Cardiac muscle cell (in vitro differentiated cells and primary cell): ENCODE measurements around the gene SIRT6. TPM values are rescaled to one million over a fixed set of nuclear protein-coding genes. Genes with fewer than 3 reads are reported as not detected.
A peak's percentile ranks its signal among the peaks of the same experiment; 100 is the strongest.
"Not testable (repeated sequence)": the region's sequence is repeated elsewhere in the genome, so short reads cannot be mapped to it uniquely, and the experiment has no call there.

Experiments used
- DNase-seq, 2 donors: peaks; one replicate each; pipeline versions ENCODE4 v3.0.0 to v3.0.0-alpha.2; 2010 to 2017; ENCODE audit warnings: low read depth in 1 of 2, low spot score in 1 of 2
- H3K27ac ChIP-seq: fragments of 200-600 bp; sonication (generic); 2 replicates; pipeline ENCODE4 v1.5.1; 2016
- H3K27me3 ChIP-seq: fragments of 200-600 bp; sonication (generic); 2 replicates; pipeline ENCODE4 v1.6.0; 2016; ENCODE audit warnings: control low read depth
- H3K36me3 ChIP-seq: fragments of 200-600 bp; sonication (generic); 2 replicates; pipeline ENCODE4 v1.5.1; 2016; ENCODE audit warnings: control low read depth
- H3K4me1 ChIP-seq: fragments of 200-600 bp; sonication (generic); 2 replicates; pipeline ENCODE4 v1.8.1; 2017; ENCODE audit warnings: low read depth, mild to moderate bottlenecking, mixed run types
- H3K4me3 ChIP-seq: fragments of 200-600 bp; sonication (generic); 2 replicates; pipeline ENCODE4 v1.5.1; 2016; ENCODE audit warnings: mild to moderate bottlenecking
- H3K9me3 ChIP-seq: fragments of 200-600 bp; sonication (generic); 2 replicates; pipeline ENCODE4 v1.5.1; 2017; ENCODE audit warnings: low read depth, mild to moderate bottlenecking, control low read depth
- polyA plus RNA-seq: library from polyadenylated mRNA; unstranded; fragments of >200 nt; fragmentation: Nextera tagmentation; extraction: Ambion mirVana; gene quantifications from 2 replicates; pipeline ENCODE4 v1.2.1, GENCODE V29; 2016
- total RNA-seq: library from RNA; depleted of rRNA; stranded (reverse); fragments of >200 nt; gene quantifications from 2 replicates; pipeline ENCODE4 v1.2.3, GENCODE V29; 2016
- TF ChIP-seq, protein P1 (sequence below): IDR thresholded peaks from 2 replicates; pipeline ENCODE4 v1.5.1; 2012; ENCODE audit warnings: low read depth, mild to moderate bottlenecking, low read length

Gene SIRT6
- total RNA-seq (29.5 and 34.2 TPM in 2 replicates), polyA plus RNA-seq (8.8 and 11.3 TPM in 2 replicates)

DNA sequence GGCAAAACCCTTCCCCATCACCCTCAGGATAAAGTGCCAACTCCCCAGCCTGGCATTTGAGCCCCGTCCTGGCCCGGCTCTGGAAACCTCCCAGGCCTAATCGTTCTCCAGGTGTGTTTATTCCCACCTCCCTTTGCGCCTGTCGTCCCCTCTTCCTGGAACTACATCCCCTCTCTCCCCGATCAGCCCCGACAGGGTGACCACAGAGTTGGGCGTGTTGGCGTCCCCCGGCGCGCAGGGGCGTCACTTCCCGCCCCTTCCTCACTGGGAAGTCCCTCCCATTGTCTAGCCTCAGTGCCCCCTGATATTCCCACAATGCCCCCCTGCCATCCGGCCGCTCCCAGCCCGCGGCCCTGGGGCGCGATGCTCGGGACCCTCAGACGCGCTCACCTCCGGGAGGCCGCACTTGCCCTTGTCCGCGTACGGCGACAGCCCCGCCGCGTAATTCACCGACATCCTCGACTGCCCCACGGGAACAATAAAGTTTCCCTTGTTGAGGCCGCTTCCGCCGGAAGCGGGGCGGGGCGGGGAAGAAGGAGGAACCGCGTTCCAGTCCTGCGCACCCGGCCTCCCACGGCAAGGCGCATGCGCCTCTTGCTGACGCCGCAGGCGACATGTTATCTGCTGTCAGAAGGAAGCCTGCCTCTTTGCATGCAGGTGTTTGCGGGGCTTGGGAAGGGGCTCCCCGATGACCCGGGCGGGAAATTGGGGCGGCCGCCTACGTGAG lies at the start of gene SIRT6, which contains the start of gene ANKRD24:
Gene SIRT6 (minus strand): TSS at position 480 of the 727 bp plus-strand sequence. CDS start 24 bp downstream, at position 456.
Gene ANKRD24 (plus strand): TSS at position 606 of the 727 bp plus-strand sequence. CDS start 3,737 bp downstream, outside the sequence.
- Histone ChIP-seq H3K27ac (peak within 1 kb of the TSS; percentile 70), H3K36me3 (no peaks in the 10 kb centered on the region), H3K4me3 (peak within 1 kb of the TSS; percentile 70), H3K4me1 (no peaks in the 10 kb centered on the region), H3K27me3 (no peaks in the 10 kb centered on the region), H3K9me3 (no peaks in the 10 kb centered on the region)
- peak; percentile 97 for DNase-seq
- TF ChIP-seq, protein P1, sequence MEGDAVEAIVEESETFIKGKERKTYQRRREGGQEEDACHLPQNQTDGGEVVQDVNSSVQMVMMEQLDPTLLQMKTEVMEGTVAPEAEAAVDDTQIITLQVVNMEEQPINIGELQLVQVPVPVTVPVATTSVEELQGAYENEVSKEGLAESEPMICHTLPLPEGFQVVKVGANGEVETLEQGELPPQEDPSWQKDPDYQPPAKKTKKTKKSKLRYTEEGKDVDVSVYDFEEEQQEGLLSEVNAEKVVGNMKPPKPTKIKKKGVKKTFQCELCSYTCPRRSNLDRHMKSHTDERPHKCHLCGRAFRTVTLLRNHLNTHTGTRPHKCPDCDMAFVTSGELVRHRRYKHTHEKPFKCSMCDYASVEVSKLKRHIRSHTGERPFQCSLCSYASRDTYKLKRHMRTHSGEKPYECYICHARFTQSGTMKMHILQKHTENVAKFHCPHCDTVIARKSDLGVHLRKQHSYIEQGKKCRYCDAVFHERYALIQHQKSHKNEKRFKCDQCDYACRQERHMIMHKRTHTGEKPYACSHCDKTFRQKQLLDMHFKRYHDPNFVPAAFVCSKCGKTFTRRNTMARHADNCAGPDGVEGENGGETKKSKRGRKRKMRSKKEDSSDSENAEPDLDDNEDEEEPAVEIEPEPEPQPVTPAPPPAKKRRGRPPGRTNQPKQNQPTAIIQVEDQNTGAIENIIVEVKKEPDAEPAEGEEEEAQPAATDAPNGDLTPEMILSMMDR, result no peak

DNA sequence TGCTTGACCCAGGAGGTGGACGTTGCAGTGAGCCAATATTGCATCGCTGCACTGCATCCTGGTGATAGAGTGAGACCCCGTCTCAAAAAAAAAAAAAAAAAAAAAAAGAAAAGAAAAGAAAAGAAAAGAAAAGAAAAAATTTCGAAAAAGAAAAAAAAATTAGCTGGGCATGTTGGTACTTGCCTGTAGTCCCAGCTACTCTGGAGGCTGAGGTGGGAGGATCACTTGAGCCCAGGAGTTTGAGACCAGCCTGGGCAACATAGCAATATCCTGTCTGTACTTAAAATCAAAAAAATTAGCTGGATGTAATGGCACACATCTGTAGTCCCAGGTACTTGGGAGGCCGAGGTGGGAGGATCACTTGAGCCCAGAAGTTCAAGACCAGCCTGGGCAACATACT lies 49.8 kb upstream of the SIRT6 start:
- not testable (repeated sequence) for H3K27me3 ChIP-seq, H3K36me3 ChIP-seq, H3K4me3 ChIP-seq, DNase-seq, H3K4me1 ChIP-seq, H3K9me3 ChIP-seq, H3K27ac ChIP-seq

GRCh38 chr19:4231521-4231920 lies 49.2 kb upstream of the SIRT6 start:
- H3K27ac ChIP-seq, DNase-seq, H3K4me3 ChIP-seq, H3K27me3 ChIP-seq, H3K36me3 ChIP-seq, H3K4me1 ChIP-seq, H3K9me3 ChIP-seq: not testable (repeated sequence)

DNA sequence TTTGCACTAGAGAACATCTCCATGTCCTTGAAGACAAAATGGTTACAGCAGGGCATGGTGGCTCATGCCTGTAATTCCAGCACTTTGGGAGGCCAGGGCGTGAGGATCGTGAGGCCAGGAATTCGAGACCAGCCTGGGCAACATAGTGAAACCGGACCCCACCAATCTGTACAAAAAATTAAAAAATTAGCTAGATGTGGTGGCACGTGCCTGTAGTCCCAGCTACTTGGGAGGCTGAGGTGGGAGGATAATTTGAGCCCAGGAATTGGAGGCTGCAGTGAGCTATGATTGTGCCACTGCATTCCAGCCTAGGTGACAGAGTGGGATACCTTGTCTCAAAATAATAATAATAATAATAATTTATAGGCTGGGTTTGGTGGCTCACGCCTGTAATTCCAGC lies 47.9 kb upstream of the SIRT6 start:
- H3K4me3 ChIP-seq, H3K4me1 ChIP-seq, DNase-seq, H3K27ac ChIP-seq, H3K9me3 ChIP-seq, H3K27me3 ChIP-seq, H3K36me3 ChIP-seq: not testable (repeated sequence)

- H3K4me1 ChIP-seq, result no peaks in the 10 kb centered on the region
- H3K36me3 ChIP-seq, result no peaks in the 10 kb centered on the region
- DNase-seq, result peak; percentile 21 to 74
- H3K27ac ChIP-seq, result no peak within 1 kb of the TSS
- no peaks in the 10 kb centered on the region for H3K27me3 ChIP-seq
- no peak within 1 kb of the TSS for H3K4me3 ChIP-seq
- no peaks in the 10 kb centered on the region for H3K9me3 ChIP-seq
- TF ChIP-seq, protein P1, result no peak
Observed at GRCh38 chr19:4229179-4229931, 47.0 kb upstream of the SIRT6 start, which contains the start of gene EBI3. Gene EBI3 (plus strand): TSS chr19:4229523. CDS start chr19:4229551, 28 bp downstream.

GRCh38 chr19:4228765-4229178 lies 46.4 kb upstream of the SIRT6 start:
- H3K36me3 ChIP-seq, result no peaks in the 10 kb centered on the region
- H3K27me3 ChIP-seq, result no peaks in the 10 kb centered on the region
- DNase-seq, result no peak
- H3K9me3 ChIP-seq, result no peaks in the 10 kb centered on the region
- TF ChIP-seq, protein P1, result no peak
- no peak overlapping the region for H3K27ac ChIP-seq
- H3K4me3 ChIP-seq, result no peak overlapping the region
- no peaks in the 10 kb centered on the region for H3K4me1 ChIP-seq

GRCh38 chr19:4227771-4228170 lies 45.4 kb upstream of the SIRT6 start:
- H3K27ac ChIP-seq, result no peak overlapping the region
- H3K4me1 ChIP-seq, result no peaks in the 10 kb centered on the region
- no peaks in the 10 kb centered on the region for H3K27me3 ChIP-seq
- DNase-seq, result no peak
- H3K9me3 ChIP-seq, result no peaks in the 10 kb centered on the region
- H3K4me3 ChIP-seq, result no peak overlapping the region
- H3K36me3 ChIP-seq, result no peaks in the 10 kb centered on the region
- TF ChIP-seq, protein P1, result no peak
